ENCODE data around the gene BCAS1. TPM values are rescaled to one million over a fixed set of nuclear protein-coding genes. Genes with fewer than 3 reads are reported as not detected.

Gene BCAS1
- total and polyA plus RNA-seq, 2 donors (not counting 1 experiment from before 2014, with no cell fraction given), result 0.97 to 1.1 TPM

- CTCF ChIA-PET, result no interaction called here
- POLR2A ChIA-PET, result no interaction called here
- H3K4me1 ChIP-seq (ENCODE audit: control insufficient read depth in 2 of 2, insufficient read depth in 2 of 2, low read length in 2 of 2), result no peaks in the 10 kb centered on the region
- peaks cover 4% of the 10 kb centered on the region for H3K27me3 Mint-ChIP-seq
- no peaks in the 10 kb centered on the region for H3K9me3 Mint-ChIP-seq (ENCODE audit: insufficient read depth)
- WGBS (ENCODE audit: insufficient coverage), result 96% methylated on average over 3 of the region's 5 CpGs
- no peaks in the 10 kb centered on the region for H3K79me2 ChIP-seq (ENCODE audit: control insufficient read depth, insufficient read depth, low read length)
- H3K4me2 ChIP-seq (replicated peaks; ENCODE audit: low read depth, low read length, poor library complexity, severe bottlenecking), result no peak overlapping the region
- no peaks in the 10 kb centered on the region for H3K36me3 ChIP-seq (replicated peaks in 1 of 2; ENCODE audit: control extremely low read depth in 1 of 2, control insufficient read depth in 1 of 2, extremely low read depth in 1 of 2, insufficient read depth in 2 of 2, low read length in 1 of 2)
- TF ChIP-seq CTCF (IDR thresholded peaks at IDR 0.05) (no peak), EZH2 (IDR thresholded peaks at IDR 0.05; ENCODE audit: borderline replicate concordance, insufficient read depth, low read depth, low read length, poor library complexity, severe bottlenecking) (no peak)
- DNase-seq (no peak), ATAC-seq (ENCODE audit: low read depth) (no peak)
- no peak overlapping the region for H3K27ac ChIP-seq (ENCODE audit: low read length in 2 of 2)
- no peak overlapping the region for H3K4me3 ChIP-seq (ENCODE audit: control extremely low read depth in 1 of 5, extremely low read depth in 1 of 5, insufficient read depth in 1 of 5, low read depth in 2 of 5, low read length in 4 of 5)
- H2AFZ ChIP-seq (ENCODE audit: insufficient read depth, low read depth, low read length, poor library complexity, severe bottlenecking), result no peak overlapping the region
- H3K4me1 Mint-ChIP-seq, result no peaks in the 10 kb centered on the region
- peaks cover 2 to 4% (median 2%) of the 10 kb centered on the region in 3 donors for H3K9me3 ChIP-seq (ENCODE audit: control extremely low read depth in 1 of 3, control insufficient read depth in 2 of 3, insufficient read depth in 1 of 3, low read length in 2 of 3)
- no peaks in the 10 kb centered on the region for H4K20me1 ChIP-seq (ENCODE audit: control insufficient read depth, insufficient read depth, low read length, poor library complexity, severe bottlenecking)
- H3K27ac Mint-ChIP-seq, result no peak overlapping the region
- H3K27me3 ChIP-seq (replicated peaks in 1 of 4; ENCODE audit: control extremely low read depth in 1 of 4, control insufficient read depth in 3 of 4, insufficient read depth in 4 of 4, low read length in 3 of 4), result no peaks in the 10 kb centered on the region
- no peak overlapping the region for H3K9ac ChIP-seq (ENCODE audit: low read length)
- no peak overlapping the region for H3K4me3 Mint-ChIP-seq
- intact Hi-C loops (cut with micrococcal nuclease), result no loop called here
Observed at GRCh38 chr20:53975761-53976160, 94.6 kb downstream of the BCAS1 start.

DNA sequence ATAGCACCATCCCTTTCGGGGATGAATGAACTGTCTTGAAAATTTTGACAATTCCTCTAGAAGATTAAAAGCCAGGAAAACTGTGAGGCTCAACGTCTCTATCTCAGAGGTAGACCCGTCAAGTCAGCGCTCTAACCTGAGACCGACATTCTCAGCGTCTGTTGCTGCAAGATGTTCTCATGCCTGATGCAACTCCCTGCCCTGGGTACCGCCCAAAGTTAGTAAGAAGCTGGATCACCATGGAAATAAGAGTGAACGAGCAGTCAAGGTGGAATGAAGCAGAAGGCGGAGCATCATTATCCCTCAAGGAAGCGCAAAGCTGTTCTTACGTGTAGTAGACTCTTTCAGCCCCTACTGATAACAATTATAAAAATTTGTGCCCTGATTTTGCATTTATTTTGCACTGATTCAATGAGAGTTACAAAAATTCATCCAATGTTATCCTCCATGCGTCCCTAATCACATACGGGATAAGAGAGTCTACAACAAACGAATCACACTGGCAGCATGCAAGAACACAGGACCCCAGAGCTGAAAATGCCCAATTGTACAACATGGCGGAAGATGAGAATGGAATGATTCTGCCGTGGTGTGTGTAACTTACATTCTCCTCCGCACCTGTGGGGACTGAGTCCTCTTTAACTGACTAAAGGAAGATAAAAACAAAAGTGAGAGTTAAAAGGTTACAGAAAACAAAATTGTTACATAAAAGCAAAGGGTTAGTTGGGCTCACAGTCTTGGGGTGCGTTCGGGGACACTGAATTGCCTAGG lies 95.4 kb downstream of the BCAS1 start:
- no peak overlapping the region for H3K27ac Mint-ChIP-seq
- intact Hi-C loops (cut with micrococcal nuclease), result no loop called here
- no peak for DNase-seq

More for the DNA sequence above, 95.4 kb downstream of the BCAS1 start:
- ChIA-PET CTCF (no interaction called here), POLR2A (no interaction called here)
- Histone ChIP-seq H3K4me2 (replicated peaks; ENCODE audit: low read depth, low read length, poor library complexity, severe bottlenecking) (no peak overlapping the region), H3K27me3 (replicated peaks in 1 of 4; ENCODE audit: control extremely low read depth in 1 of 4, control insufficient read depth in 3 of 4, insufficient read depth in 4 of 4, low read length in 3 of 4) (no peaks in the 10 kb centered on the region), H4K20me1 (ENCODE audit: control insufficient read depth, insufficient read depth, low read length, poor library complexity, severe bottlenecking) (no peaks in the 10 kb centered on the region), H3K27ac (ENCODE audit: low read length in 2 of 2) (no peak overlapping the region), H2AFZ (ENCODE audit: insufficient read depth, low read depth, low read length, poor library complexity, severe bottlenecking) (no peak overlapping the region), H3K4me3 (ENCODE audit: control extremely low read depth in 1 of 5, extremely low read depth in 1 of 5, insufficient read depth in 1 of 5, low read depth in 2 of 5, low read length in 4 of 5) (no peak overlapping the region), H3K9ac (ENCODE audit: low read length) (no peak overlapping the region), H3K79me2 (ENCODE audit: control insufficient read depth, insufficient read depth, low read length) (no peaks in the 10 kb centered on the region), H3K4me1 (ENCODE audit: control insufficient read depth in 2 of 2, insufficient read depth in 2 of 2, low read length in 2 of 2) (no peaks in the 10 kb centered on the region), H3K9me3 (ENCODE audit: control extremely low read depth in 1 of 3, control insufficient read depth in 2 of 3, insufficient read depth in 1 of 3, low read length in 2 of 3) (peaks cover 2 to 4% (median 2%) of the 10 kb centered on the region in 3 donors), H3K36me3 (replicated peaks in 1 of 2; ENCODE audit: control extremely low read depth in 1 of 2, control insufficient read depth in 1 of 2, extremely low read depth in 1 of 2, insufficient read depth in 2 of 2, low read length in 1 of 2) (no peaks in the 10 kb centered on the region)
- Mint-ChIP-seq H3K4me1 (no peaks in the 10 kb centered on the region), H3K27me3 (peaks cover 4% of the 10 kb centered on the region), H3K4me3 (no peak overlapping the region), H3K9me3 (ENCODE audit: insufficient read depth) (no peaks in the 10 kb centered on the region)
- TF ChIP-seq CTCF (IDR thresholded peaks at IDR 0.05) (no peak), EZH2 (IDR thresholded peaks at IDR 0.05; ENCODE audit: borderline replicate concordance, insufficient read depth, low read depth, low read length, poor library complexity, severe bottlenecking) (no peak)
- WGBS (ENCODE audit: insufficient coverage), result 94% methylated on average over 12 of the region's 19 CpGs
- ATAC-seq (ENCODE audit: low read depth), result no peak

Measured in B cell (primary cell).